ENCODE data around the gene SIX1.

GRCh38 chr14:60661721-60662120 lies 12.4 kb upstream of the SIX1 start:
- no peak for TF ChIP-seq CTCF (IDR thresholded peaks at IDR 0.05)
- no peak for TF ChIP-seq SMC3 (IDR thresholded peaks at IDR 0.05; ENCODE audit: low read depth, low read length)
- no peak for TF ChIP-seq EZH2phosphoT487 (IDR thresholded peaks at IDR 0.05; ENCODE audit: borderline replicate concordance, low read depth)
- TF ChIP-seq FOXM1 (IDR thresholded peaks at IDR 0.05; ENCODE audit: low read depth), result no peak
- TF ChIP-seq MEF2A (IDR thresholded peaks at IDR 0.05; ENCODE audit: borderline replicate concordance, low read depth), result no peak
- no peak for TF ChIP-seq RAD21 (IDR thresholded peaks at IDR 0.05; ENCODE audit: low read length)
- TF ChIP-seq EP300 (IDR thresholded peaks at IDR 0.05; ENCODE audit: borderline replicate concordance in 1 of 2, low read depth in 1 of 2, low read length in 1 of 2), result no peak
- no peak for TF ChIP-seq FOXJ3 (CRISPR knock-in tag; IDR thresholded peaks at IDR 0.05)
- no peak for TF ChIP-seq FOSL2 (IDR thresholded peaks at IDR 0.05; ENCODE audit: borderline replicate concordance, low read depth)

Data from SK-N-SH (cell line).